ENCODE results near the gene PPP1R27.

Gene PPP1R27, protein sequence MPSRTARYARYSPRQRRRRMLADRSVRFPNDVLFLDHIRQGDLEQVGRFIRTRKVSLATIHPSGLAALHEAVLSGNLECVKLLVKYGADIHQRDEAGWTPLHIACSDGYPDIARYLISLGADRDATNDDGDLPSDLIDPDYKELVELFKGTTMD

GRCh38 chr17:81834831-81835267, at the start of gene PPP1R27:
PPP1R27 (minus strand) TSS chr17:81835050; CDS start chr17:81834953, 97 bp downstream.
- DNase-seq (ENCODE audit: low read depth, low spot score), result no peak

GRCh38 chr17:81884520-81884919, 49.7 kb upstream of the PPP1R27 start:
- peak; percentile 90 for DNase-seq (ENCODE audit: low read depth, low spot score)

- DNase-seq (ENCODE audit: low read depth, low spot score), result no peak
These were observed 44.3 kb upstream of the PPP1R27 start for GRCh38 chr17:81879121-81879520.

DNA sequence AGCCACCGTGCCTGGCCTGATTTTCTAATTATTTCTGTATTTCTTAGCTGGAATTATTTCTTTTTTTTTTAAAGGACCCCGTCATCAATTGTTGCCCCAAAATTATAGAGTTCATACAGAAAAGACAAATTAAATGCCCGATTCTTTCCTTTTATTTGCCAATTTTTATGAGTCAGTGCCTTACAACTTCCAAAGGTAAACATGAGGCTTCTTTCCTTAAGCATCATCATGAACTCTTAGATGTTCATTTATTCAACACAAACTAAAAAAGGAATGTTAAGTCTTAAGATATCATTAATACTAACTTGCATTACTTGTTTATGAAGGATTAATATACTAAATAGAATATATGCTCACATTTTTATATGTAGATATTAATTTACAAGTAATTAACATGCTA, 43.4 kb upstream of the PPP1R27 start:
- no peak for DNase-seq (ENCODE audit: low read depth, low spot score)

DNA sequence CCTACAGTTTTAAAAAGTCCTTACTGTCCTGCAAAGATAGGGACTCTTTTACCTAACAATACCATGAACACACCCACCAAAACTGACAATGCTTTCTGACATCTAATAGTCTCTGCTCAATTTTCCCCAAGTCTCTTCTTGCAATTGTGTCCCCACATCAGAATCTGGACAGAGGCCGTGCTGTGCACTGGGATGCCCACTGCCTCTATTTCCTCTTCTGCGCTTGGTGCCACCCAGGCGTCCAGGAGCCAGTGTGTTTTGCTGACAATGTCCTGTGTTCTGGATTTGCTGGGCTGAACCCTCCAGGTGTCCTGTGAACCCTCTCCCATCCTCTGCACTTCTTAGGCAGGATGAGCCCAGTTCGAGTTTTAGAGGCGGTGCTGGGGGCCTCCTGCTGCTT, 42.7 kb upstream of the PPP1R27 start:
- no peak for DNase-seq (ENCODE audit: low read depth, low spot score)

DNA sequence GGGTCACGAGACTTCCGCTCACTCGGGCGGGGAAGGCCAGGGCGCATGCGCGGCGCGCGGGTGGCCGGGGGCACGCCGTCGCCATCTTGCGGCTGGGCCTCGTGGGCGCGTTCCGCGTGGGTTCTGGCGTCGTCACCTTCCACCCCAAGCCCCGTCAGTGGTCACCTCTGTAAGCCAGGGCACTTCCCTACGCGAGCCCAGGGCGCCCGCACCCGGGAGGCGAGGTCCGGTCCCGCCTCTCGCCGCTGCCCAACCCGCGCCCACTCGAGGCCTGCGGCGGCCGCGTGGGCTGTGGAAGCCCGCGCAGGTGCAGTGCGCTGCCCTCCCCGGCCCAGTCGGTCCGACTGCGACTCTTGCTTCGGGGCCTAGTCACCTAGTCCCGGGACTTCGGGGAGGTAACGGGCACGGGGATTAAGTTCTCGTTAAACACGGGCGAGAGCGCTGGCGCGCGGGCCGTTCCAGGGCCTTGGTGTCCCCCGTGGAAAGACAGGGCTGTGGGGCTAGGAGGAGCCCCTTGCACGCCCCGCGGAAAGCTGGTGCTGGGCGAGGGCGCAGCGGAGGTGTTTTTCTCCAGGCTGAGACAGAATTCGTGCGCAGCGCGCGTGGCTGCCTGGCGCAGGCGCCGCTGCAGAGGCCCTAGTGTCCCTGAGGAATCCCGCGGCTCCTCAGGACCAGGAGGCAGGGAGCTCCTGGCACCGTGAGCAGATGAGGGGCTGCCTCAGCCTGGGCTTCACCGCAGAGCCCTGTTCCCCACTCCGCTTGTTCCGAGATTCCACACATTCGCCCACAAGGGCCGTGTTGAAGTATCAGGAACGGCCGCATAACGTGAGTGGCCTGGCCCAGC, 36.8 kb upstream of the PPP1R27 start:
- DNase-seq (ENCODE audit: low read depth, low spot score), result peak; percentile 95

DNA sequence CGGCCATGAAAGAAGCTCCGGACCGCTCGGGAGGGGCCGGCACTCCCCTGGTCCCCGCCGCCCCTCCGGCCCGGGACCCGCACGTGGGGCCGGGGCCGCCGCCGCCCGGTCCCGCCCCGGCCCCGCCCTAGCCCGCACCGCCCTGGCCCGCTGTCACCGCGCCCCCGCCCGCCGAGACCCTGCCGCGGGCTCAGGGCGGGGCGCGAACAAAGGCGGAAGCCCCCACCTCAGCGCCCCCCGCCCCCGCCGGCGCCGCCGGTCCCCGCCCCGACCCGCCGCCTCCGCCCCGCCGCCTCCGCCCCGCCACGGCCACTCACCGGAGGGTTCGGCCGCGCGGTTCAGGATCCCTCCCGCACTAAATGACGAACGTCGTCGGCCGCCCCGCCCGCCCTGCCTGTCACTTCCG, 36.1 kb upstream of the PPP1R27 start, which contains the start of gene ARHGDIA:
TSS of gene ARHGDIA (minus strand) at position 357 of the 406 bp plus-strand sequence. CDS start 1,407 bp downstream, outside the sequence.
- peak; percentile 48 for DNase-seq (ENCODE audit: low read depth, low spot score)

DNA sequence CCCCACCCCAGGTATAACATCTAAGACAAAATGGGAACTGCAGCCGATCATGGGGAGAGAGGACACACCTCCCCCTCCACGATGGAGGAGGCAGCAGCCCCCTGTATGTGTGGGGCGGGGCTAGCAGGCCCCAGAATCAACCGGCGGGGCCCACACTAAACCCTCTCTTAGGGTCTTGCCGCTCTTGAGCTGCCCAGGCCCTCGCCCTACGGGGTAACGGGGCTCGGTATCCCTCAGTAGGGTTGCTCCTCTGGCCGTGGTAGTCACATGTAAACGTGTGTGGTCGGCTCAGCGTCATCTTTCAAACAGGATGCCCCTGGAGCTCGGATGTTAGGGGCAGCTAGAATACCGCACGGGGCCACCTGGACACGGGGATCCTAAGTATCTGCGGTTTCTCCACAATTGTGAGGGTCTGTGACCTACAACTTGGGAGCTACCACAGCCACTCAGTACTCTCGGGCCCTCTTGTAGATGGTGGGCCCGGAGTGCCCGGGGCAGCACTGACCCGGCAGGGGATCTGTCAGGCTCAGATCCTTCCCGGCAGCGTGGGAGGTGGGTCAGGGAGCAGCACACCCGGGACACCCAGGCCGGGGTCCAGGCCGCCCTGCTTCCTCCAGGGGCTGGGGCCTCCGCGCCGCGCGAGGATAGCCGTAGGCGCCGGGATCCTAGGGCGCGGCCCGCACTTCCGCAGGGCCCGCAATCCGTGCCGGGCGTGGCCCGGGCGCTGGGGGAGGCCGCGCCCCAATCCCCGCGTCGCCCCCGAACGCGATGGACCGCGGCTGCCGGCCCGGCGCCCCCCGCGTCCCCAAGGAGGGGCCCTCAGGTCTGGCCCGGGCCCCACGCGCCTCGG, 35.5 kb upstream of the PPP1R27 start:
- DNase-seq (ENCODE audit: low read depth, low spot score), result peak; percentile 71

DNA sequence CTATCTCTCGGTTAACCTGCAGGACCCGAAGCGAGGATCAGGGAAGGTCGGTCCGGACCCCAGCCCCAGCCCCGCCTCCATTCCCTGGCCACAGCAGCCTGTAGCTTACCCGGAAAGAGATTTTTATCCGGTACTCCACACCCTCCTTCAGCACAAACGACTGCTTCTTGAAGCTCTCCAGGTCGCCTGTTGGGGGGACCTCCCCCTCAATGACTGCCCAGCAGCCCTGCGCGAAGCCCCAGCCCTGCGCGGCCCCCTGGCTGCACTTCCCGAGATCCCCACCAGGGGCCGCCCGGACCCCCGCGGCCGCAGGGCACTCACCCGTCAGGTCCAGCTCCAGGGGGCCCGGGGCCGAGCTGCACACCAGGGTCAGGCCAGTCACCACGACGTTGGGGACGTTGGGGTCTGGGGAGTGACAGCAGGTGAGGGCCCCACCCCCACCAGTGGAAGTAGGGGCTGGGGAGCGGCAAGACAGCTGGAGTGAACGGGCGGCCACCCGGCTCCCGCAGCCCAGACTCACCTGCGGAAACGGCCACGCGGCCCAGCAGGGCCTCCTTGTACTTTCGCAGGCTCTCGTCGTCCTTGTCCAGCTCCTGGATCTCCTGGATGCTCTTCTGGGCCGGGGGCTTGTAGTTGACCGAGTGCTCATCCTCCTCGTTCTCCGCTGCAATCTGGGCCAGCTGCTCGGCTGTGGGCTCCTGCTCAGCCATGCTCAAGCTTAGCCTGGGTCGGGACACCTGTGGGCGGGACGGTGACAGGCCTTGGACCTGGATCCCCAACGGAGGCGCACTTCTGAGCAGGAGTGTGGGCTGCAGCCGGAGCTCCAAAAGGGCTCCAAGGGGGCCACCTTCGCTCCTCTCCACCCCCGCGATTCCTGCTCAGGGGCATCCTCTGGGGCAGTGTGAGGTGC, 34.6 kb upstream of the PPP1R27 start:
- DNase-seq (ENCODE audit: low read depth, low spot score), result peak; percentile 74

DNA sequence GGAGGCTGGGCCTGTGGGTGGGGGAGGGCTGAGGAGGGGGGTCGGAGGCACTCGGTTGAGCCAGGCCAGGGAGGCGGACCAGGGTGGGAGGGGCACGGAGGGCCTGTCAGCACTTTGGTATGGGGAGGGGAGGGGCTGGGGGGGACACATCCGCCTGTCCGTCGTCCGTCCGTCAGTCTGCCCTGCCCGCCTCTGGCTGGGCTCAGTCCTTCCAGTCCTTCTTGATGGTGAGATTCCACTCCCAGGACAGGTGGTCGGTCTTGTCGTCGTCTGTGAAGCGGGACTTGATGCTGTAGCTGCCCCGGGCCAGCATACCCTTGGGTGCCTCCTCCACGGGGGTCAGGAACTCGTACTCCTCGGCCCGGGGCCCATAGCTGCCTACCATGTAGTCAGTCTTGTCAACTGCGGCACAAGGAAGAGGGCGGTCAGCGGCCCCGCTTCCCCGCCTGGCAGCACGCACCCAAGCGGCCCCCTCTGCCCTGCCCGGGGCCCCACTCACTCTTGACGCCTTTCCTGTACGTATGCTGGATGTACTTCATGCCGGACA, 33.9 kb upstream of the PPP1R27 start:
- peak; percentile 91 for DNase-seq (ENCODE audit: low read depth, low spot score)

DNA sequence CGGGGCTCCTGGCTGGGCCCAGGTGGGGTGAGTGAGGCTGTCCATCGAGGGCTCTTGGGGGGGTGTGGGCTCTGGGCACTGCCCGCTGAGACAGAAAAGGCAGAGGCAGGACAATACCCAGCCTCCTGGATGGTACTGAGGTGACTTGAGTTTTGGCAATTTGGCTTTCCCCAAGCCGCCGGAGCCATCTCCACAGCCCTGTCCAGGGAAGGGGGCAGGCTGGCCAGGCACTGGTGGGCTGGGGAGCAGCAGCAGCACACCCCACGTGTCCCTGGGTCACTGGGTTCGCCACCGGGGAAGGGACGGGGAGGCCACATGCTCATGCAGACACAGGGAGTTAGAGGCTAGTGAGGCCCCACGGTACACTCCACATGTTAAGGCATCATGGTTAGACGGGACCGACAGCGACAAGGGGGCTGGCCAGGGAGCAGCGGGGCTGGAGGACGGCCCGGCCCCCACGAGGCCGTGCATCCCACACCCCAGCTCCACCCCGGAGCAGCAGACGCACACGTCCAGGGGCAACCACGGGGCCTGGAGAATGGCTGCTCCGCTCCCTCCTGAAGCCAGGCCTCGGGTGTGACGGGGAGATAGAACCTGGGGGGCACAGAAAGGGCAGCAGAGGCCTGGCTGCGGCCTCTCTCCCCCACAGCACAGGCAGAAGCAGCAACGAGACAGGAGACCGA, 33.3 kb upstream of the PPP1R27 start:
- DNase-seq (ENCODE audit: low read depth, low spot score), result no peak

DNA sequence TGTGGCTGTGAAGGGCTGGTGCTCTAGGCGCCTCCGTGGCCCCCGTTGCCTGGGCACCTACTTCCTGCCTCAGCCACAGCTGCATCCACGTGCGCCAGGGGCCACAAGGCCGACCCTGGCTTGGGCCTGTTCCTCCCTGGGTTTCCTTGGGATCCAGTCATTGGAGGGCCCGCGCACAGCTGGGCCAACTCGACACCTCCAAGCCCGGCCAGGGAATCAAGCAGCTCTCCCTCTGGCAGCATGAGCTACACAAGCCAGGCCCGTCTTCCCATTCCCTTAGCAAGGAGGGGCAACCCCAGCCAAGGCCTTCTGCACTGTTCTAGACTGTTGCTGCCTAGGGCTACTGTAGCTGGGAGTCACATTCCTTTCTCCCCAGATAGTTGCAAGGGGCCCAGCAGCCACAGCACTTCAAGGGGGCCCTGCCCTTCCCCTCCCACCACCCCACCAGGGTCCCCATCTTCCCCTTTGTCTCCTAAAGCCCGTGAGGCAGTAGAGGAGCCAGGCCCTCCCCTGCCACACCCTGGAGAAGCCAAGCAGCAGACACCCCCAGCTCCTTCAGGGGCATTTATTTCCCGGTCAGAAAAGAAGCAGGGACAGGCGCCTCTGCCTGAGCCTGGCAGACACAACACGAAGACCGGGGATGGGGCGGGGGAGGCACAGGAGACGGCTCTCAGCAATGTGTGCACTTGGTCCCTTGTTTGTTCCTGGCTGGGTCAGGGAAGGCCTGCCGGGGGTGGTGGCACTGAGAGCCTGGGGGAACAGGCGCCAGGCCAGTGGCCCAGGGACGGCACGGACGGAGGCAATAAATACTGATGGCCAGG, 32.5 kb upstream of the PPP1R27 start:
- peak; percentile 48 for DNase-seq (ENCODE audit: low read depth, low spot score)

- no peak for DNase-seq (ENCODE audit: low read depth, low spot score)
These were observed 31.8 kb upstream of the PPP1R27 start for GRCh38 chr17:81866440-81867169.

DNA sequence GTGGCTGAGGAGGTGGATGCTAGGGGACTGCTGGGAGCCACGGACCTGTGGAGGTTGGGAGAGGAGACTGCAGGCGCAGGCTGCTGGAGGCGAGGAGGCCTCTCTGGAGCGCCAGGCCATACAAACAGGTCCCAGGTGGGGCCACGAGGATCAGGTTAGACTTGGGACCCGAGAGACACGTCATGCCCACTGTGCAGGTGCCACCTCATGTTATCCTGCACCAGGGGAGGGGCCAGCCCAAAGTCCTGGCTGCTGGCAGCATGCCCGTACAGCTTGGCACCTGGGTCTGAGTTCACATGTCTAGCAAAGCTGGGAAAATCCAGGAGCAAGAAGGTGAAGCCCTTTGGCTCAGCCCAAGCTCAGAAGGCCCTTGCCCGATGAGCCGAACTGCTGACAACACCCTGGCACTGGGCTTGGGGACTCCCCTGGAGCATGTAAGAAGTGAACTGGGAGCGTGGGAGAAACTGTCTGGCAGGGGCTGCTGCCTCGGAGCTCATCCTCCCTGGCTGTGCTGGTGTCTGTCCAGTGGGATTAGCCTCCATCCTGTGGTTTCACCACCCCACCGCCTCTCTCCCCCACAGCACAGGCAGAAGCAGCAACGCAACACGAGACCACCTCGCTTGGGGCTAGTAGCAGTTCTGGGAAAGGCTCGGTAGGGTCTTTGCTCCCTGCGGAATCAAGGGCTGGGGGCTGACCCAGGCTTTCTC, 31.0 kb upstream of the PPP1R27 start:
- DNase-seq (ENCODE audit: low read depth, low spot score), result no peak

DNA sequence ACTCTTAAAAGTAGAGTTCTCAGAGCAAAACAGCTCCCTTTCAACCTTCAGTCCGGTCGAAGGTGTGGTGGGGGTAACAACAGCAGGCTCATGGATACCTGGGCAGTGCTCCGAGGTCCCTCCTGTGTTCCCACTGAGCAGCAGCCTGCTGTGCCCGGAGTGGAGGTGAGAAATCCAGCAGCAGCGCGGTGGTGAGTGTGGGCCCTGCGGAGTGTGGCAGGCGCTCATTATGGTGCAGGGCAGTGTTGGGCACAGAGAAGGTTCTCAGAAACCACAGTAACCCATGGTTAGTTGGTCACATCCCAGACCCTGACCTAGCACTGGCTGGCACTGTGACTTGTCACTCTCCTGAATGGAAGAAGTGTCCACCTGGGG, 30.5 kb upstream of the PPP1R27 start:
- DNase-seq (ENCODE audit: low read depth, low spot score), result no peak

- no peak for DNase-seq (ENCODE audit: low read depth, low spot score)
These were observed 29.3 kb upstream of the PPP1R27 start for GRCh38 chr17:81863833-81864768.

GRCh38 chr17:81863123-81863675, 28.3 kb upstream of the PPP1R27 start:
- DNase-seq (ENCODE audit: low read depth, low spot score), result no peak
